CD4-positive, alpha-beta memory T cell (primary cell): ENCODE measurements around the gene SYTL4. TPM values are rescaled to one million over a fixed set of nuclear protein-coding genes. Genes with fewer than 3 reads are reported as not detected.
A peak's percentile ranks its signal among the peaks of the same experiment; 100 is the strongest.

Experiments used
- CTCF ChIA-PET: fragments of 350-600 bp; sonication (Branson Sonifier 250); formaldehyde crosslinking; loops from one replicate; lab custom pipeline; 2021; ENCODE audit warnings: inconsistent platforms; ENCODE audit not compliant: partially characterized antibody; lab: Charles Lee
- POLR2A ChIA-PET: fragments of 350-600 bp; sonication (Branson Sonifier 250); formaldehyde crosslinking; loops from one replicate; lab custom pipeline; 2021; ENCODE audit not compliant: partially characterized antibody; lab: Charles Lee
- DNase-seq, 5 donors: peaks; one replicate each; pipeline versions ENCODE4 v3.0.0 to v3.0.0-alpha.2; 2020 to 2022; ENCODE audit warnings: mixed read lengths in 1 of 5
- H3K27ac ChIP-seq: one replicate; pipeline ENCODE4 v1.7.0; 2013; ENCODE audit warnings: low read depth, low read length
- H3K27me3 ChIP-seq: 2 replicates; pipeline ENCODE4 v1.7.0; 2013; ENCODE audit warnings: mild to moderate bottlenecking, low read length, moderate library complexity; ENCODE audit not compliant: insufficient read depth
- H3K36me3 ChIP-seq: 2 replicates; pipeline ENCODE4 v1.7.0; 2013; ENCODE audit warnings: mild to moderate bottlenecking, low read length, moderate library complexity; ENCODE audit not compliant: insufficient read depth
- H3K4me1 ChIP-seq: 2 replicates; pipeline ENCODE4 v1.7.0; 2013; ENCODE audit warnings: mild to moderate bottlenecking, low read length, moderate library complexity; ENCODE audit not compliant: insufficient read depth
- H3K4me3 ChIP-seq, 2 donors: one replicate each; pipeline ENCODE4 v1.7.0; 2013; ENCODE audit warnings: low read length in 2 of 2, mild to moderate bottlenecking in 1 of 2
- H3K9me3 ChIP-seq, 2 donors: one replicate each; pipeline ENCODE4 v1.7.0; 2013; ENCODE audit warnings: low read length in 2 of 2, control low read depth in 1 of 2; ENCODE audit not compliant: control insufficient read depth in 1 of 2
- H3K27ac Mint-ChIP-seq, 7 donors: one replicate each; pipeline ENCODE4 v1.8.0; 2020 to 2021; ENCODE audit warnings: mixed read lengths in 7 of 7, mild to moderate bottlenecking in 6 of 7, inconsistent platforms in 3 of 7, moderate library complexity in 3 of 7
- H3K27me3 Mint-ChIP-seq, 2 donors: one replicate each; pipeline ENCODE4 v1.8.0; 2020 to 2021; ENCODE audit warnings: mixed read lengths in 2 of 2
- H3K36me3 Mint-ChIP-seq, 2 donors: one replicate each; pipeline ENCODE4 v1.8.0; 2020 to 2021; ENCODE audit warnings: mixed read lengths in 2 of 2, inconsistent platforms in 1 of 2, mild to moderate bottlenecking in 1 of 2
- H3K4me1 Mint-ChIP-seq, 4 donors: one replicate each; pipeline ENCODE4 v1.8.0; 2020 to 2021; ENCODE audit warnings: mixed read lengths in 4 of 4, mild to moderate bottlenecking in 1 of 4
- H3K4me3 Mint-ChIP-seq, 8 donors: one replicate each; pipeline ENCODE4 v1.8.0; 2020 to 2021; ENCODE audit warnings: mixed read lengths in 8 of 8, mild to moderate bottlenecking in 7 of 8, moderate library complexity in 6 of 8, inconsistent platforms in 3 of 8
- H3K9me3 Mint-ChIP-seq, 8 donors: one replicate each; pipeline ENCODE4 v1.8.0; 2020 to 2021; ENCODE audit warnings: mixed read lengths in 8 of 8, mild to moderate bottlenecking in 5 of 8, inconsistent platforms in 3 of 8, moderate library complexity in 1 of 8
- intact Hi-C: fragments of 100-400 bp; cut with micrococcal nuclease; formaldehyde crosslinking; loops from one replicate; pipeline ENCODE4 v1.15.1; 2023
- polyA plus RNA-seq, 2 donors: library from polyadenylated mRNA; unstranded; fragments of 300-500 nt; fragmentation: Illumina TruSeq; gene quantifications; one replicate each; pipeline ENCODE4 v1.2.3, GENCODE V29; 2021
- total RNA-seq, 2 experiments: library from RNA; stranded (reverse); gene quantifications; one replicate each; pipeline ENCODE4 v1.2.3, GENCODE V29; 2021

Gene SYTL4
- total and polyA plus RNA-seq, 4 experiments from 2014 or later = not detected

DNA sequence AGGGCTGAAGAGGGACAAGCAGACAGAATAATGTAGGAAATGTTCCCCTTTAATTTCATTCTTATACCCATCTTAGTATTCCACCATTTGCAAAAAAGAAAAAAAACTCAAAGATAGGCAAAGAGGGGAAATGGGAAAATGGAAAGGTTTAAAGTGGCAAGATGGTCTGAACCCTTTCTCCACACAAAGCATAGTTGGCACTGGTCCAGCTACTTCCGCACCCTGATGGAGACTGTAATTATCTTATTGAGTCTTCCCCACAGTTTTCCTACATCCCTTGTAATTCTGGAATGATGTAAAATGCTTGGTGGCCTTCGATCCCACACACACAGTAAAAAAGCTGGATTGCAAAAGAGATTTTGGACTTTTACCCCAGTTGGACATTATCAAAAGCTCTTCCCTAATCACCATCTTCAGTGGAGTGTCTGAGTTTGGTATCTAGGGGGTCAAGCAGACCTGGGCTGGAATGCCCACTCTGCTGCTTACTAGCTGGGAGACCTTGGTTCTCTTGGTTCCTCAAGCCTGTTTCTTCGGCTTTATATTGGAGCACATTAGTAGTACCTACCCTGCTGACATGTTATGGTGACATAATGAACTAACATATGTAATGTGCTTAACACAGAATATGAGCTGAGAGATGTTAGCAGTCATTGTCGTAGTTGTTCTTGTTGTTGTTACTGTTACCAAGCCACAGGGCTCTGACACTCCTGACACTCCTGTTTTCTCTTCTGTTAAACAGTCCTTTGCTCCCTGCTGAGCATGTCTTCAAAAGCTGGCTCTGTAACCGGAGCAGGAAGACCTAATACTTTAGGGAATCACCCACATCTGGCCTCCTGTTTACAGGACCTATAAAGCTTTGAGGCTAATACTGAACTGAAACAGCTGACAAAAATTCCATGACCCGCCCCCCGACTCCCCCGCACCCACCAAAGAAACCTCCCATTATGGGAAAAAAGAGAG is 83.2 kb downstream of the SYTL4 start:
- H3K27me3 ChIP-seq = no peaks in the 10 kb centered on the region
- DNase-seq = no peak
- H3K4me1 Mint-ChIP-seq = no peaks in the 10 kb centered on the region
- intact Hi-C loops = no loop called here
- H3K4me1 ChIP-seq = no peaks in the 10 kb centered on the region
- no peaks in the 10 kb centered on the region for H3K9me3 ChIP-seq
- H3K4me3 ChIP-seq = no peak overlapping the region
- peaks cover 3 to 9% of the 10 kb centered on the region in 2 donors for H3K27me3 Mint-ChIP-seq
- H3K27ac ChIP-seq = no peak overlapping the region
- H3K36me3 Mint-ChIP-seq = no peaks in the 10 kb centered on the region
- no peaks in the 10 kb centered on the region for H3K9me3 Mint-ChIP-seq
- H3K36me3 ChIP-seq = no peaks in the 10 kb centered on the region
- no peak overlapping the region for H3K27ac Mint-ChIP-seq
- no peak overlapping the region for H3K4me3 Mint-ChIP-seq
- ChIA-PET POLR2A (no interaction called here), CTCF (no interaction called here)

DNA sequence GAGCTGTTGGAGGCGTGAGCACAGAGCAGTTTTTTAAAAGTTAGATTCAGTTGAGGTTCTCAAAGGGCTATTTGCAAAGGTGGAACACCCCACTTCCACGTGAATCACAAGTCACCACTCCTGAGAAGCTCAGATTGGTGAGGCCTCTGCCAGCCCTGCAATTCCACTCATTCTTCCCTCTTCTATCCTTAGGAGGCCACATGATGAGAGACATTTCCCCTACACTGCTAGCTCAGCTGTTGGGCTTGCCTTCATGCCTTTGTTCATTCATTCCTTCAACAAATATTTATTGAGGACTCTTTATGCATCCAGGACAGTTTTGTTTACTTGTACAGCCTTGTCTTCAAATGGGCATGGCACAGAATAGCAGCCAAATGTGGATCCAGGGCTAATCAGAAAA is 84.2 kb downstream of the SYTL4 start:
- Mint-ChIP-seq H3K27me3 (peaks cover 4 to 6% of the 10 kb centered on the region in 2 donors), H3K4me1 (no peaks in the 10 kb centered on the region), H3K9me3 (no peaks in the 10 kb centered on the region), H3K27ac (no peak overlapping the region), H3K4me3 (no peak overlapping the region), H3K36me3 (no peaks in the 10 kb centered on the region)
- no peaks in the 10 kb centered on the region for H3K9me3 ChIP-seq
- POLR2A ChIA-PET = no interaction called here
- no peak for DNase-seq
- no peaks in the 10 kb centered on the region for H3K27me3 ChIP-seq
- no peaks in the 10 kb centered on the region for H3K4me1 ChIP-seq
- H3K4me3 ChIP-seq = no peak overlapping the region
- intact Hi-C loops = no loop called here
- no peaks in the 10 kb centered on the region for H3K36me3 ChIP-seq
- CTCF ChIA-PET = no interaction called here
- no peak overlapping the region for H3K27ac ChIP-seq

DNA sequence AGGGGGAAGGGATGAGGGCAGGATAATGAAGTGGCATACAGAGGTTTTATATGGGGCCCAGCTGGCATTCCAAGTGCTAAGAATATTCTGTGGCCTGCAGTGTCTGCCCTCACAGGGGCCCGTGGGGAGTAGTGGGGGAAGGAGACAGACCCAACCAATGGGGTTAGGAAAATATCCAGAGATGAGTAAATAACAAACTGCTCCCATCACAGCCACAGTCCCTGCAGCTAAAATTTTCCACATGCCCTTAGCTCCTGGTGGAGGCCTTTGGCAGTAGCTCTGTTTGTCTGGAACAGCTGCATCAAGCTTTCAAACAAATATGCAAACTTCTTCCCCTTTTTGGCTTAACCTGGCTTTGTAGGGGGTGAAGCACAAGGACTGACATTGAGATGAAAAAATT is 84.8 kb downstream of the SYTL4 start:
- H3K27me3 ChIP-seq = no peaks in the 10 kb centered on the region
- no peaks in the 10 kb centered on the region for H3K36me3 ChIP-seq
- Mint-ChIP-seq H3K4me1 (no peaks in the 10 kb centered on the region), H3K27me3 (peaks cover 6 to 8% of the 10 kb centered on the region in 2 donors), H3K4me3 (no peak overlapping the region), H3K36me3 (no peaks in the 10 kb centered on the region), H3K9me3 (no peaks in the 10 kb centered on the region), H3K27ac (no peak overlapping the region)
- ChIA-PET CTCF (no interaction called here), POLR2A (no interaction called here)
- H3K27ac ChIP-seq = no peak overlapping the region
- no peaks in the 10 kb centered on the region for H3K4me1 ChIP-seq
- no peaks in the 10 kb centered on the region for H3K9me3 ChIP-seq
- intact Hi-C loops = no loop called here
- H3K4me3 ChIP-seq = no peak overlapping the region
- DNase-seq = no peak

DNA sequence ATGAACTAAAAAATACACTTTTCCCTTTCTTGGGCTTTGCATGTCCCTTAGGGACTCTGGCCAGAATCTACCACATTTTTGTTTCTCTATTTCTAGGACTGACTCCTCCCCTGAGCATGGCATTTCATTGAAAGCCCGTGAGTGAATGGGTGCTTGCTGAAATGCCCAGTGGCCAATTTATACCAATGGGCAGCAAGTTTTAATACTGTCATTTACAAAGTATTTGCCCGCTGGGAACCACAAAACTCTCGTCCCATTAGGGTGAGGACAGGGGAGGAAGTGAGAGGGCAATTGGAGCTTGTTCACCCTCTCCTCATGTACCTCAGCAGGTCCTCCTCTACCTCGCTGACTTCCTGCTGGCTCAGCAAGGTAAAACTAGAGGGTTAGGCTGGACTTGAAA is 86.8 kb downstream of the SYTL4 start:
- Mint-ChIP-seq H3K36me3 (no peaks in the 10 kb centered on the region), H3K27ac (no peak overlapping the region), H3K4me1 (no peaks in the 10 kb centered on the region), H3K9me3 (no peaks in the 10 kb centered on the region), H3K4me3 (no peak overlapping the region), H3K27me3 (peaks cover 9 to 10% of the 10 kb centered on the region in 2 donors)
- DNase-seq = no peak
- no peaks in the 10 kb centered on the region for H3K27me3 ChIP-seq
- POLR2A ChIA-PET = no interaction called here
- H3K4me1 ChIP-seq = no peaks in the 10 kb centered on the region
- no peaks in the 10 kb centered on the region for H3K36me3 ChIP-seq
- CTCF ChIA-PET = no interaction called here
- H3K27ac ChIP-seq = no peak overlapping the region
- H3K9me3 ChIP-seq = no peaks in the 10 kb centered on the region
- H3K4me3 ChIP-seq = no peak overlapping the region
- intact Hi-C loops = no loop called here

DNA sequence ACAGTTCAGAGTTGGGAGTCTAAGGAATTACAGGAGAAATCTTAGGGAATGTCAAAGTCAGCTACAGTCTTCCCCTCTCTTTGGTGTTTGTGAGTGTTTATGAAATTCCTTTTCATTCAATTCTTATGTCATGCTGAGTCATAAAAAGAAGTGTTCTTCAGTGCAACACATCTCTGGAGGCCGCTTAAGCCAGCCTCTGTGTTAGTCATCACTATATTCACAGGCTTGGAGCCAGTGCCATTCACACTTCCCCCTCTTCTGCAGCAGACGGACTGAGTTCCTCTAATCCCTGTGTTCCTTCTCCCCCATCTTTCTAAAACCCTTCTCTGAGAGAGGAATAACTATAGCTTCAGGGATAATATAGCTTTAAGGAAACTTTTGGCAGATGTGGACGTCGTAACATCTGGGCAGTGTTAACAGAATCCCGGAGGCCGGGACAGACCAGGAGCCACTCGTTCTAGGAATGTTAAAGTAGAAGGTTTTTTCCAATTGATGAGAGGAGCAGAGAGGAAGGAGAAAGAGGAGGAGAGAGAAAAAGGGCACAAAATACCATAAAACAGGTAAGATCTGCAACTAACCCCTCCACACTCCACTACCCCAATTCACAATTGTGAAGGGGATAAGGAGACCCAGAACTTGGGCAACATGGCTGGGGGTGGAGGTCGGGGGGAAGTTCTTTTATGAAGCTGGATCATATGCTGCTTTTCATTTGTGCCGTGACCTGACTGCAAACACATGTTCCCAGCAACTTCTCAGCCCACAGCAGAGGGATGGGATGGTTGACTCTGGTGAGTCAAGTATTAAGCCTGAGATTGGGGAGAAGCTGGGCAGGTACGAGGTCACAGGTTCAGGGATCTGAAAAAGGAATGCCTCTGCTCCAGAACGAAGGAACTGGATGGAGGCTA is 87.7 kb downstream of the SYTL4 start, which contains the start of gene SRPX2:
SRPX2 (plus strand) TSS at position 244 of the 905 bp plus-strand sequence. CDS start 2,124 bp downstream, outside the sequence.
- Mint-ChIP-seq H3K9me3 (no peaks in the 10 kb centered on the region), H3K4me3 (no peak within 1 kb of the TSS), H3K4me1 (no peaks in the 10 kb centered on the region), H3K27ac (no peak within 1 kb of the TSS), H3K27me3 (peaks cover 9 to 10% of the 10 kb centered on the region in 2 donors), H3K36me3 (no peaks in the 10 kb centered on the region)
- no peaks in the 10 kb centered on the region for H3K36me3 ChIP-seq
- H3K4me3 ChIP-seq = no peak within 1 kb of the TSS
- no peak within 1 kb of the TSS for H3K27ac ChIP-seq
- no peaks in the 10 kb centered on the region for H3K9me3 ChIP-seq
- DNase-seq = no peak
- POLR2A ChIA-PET = no interaction called here
- intact Hi-C loops = no loop called here
- CTCF ChIA-PET = no interaction called here
- no peaks in the 10 kb centered on the region for H3K4me1 ChIP-seq
- no peaks in the 10 kb centered on the region for H3K27me3 ChIP-seq

DNA sequence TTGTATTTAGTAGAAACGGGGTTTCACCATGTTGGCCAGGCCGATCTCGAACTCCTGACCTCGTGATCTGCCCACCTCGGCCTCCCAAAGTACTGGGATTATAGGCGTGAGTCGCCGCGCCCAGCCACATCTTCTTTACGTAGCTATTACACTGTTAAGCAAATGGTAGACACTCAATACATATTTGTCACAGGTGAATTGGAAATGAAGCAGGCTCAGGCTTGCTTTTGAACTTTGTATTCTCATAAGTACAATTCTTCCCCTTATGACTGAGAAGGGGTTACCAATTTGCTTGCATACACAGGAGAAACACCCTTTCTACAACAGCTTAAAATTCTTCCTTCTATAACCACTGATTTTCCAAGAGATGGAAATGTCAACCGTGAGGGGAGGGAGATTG is 88.7 kb downstream of the SYTL4 start:
- H3K4me3 ChIP-seq = no peak overlapping the region
- no peaks in the 10 kb centered on the region for H3K36me3 ChIP-seq
- no peaks in the 10 kb centered on the region for H3K27me3 ChIP-seq
- H3K4me1 ChIP-seq = no peaks in the 10 kb centered on the region
- no peaks in the 10 kb centered on the region for H3K9me3 Mint-ChIP-seq
- POLR2A ChIA-PET = no interaction called here
- H3K4me3 Mint-ChIP-seq = no peak overlapping the region
- no peaks in the 10 kb centered on the region for H3K4me1 Mint-ChIP-seq
- peaks cover 9 to 10% of the 10 kb centered on the region in 2 donors for H3K27me3 Mint-ChIP-seq
- H3K36me3 Mint-ChIP-seq = no peaks in the 10 kb centered on the region
- H3K9me3 ChIP-seq = no peaks in the 10 kb centered on the region
- CTCF ChIA-PET = no interaction called here
- no peak overlapping the region for H3K27ac ChIP-seq
- no peak overlapping the region for H3K27ac Mint-ChIP-seq
- no peak for DNase-seq
- intact Hi-C loops = no loop called here

DNA sequence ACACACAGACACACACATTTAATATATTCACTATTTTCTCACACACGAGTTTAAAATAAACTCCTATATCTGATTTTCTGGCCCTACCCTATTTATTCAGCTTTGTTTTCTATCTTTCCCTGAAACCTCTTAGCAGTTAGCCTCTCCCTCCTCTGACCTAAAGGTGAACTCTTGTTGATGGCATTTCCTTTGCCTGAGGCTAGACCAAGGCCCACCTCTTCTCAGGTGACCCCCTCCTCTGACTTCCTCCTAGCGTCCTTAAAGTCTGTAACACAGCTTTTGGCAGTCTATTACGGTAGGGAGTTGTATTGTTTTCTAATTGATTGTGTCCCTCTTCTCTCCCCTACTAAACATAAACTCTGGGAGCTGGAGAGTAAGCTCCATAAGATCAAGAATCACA is 89.6 kb downstream of the SYTL4 start:
- no peak overlapping the region for H3K4me3 Mint-ChIP-seq
- ChIA-PET CTCF (no interaction called here), POLR2A (no interaction called here)
- H3K27me3 Mint-ChIP-seq = peaks cover 9 to 10% of the 10 kb centered on the region in 2 donors
- peaks cover 0 to under 1% (median 0%) of the 10 kb centered on the region in 4 donors for H3K4me1 Mint-ChIP-seq
- no peak overlapping the region for H3K4me3 ChIP-seq
- H3K27ac ChIP-seq = no peak overlapping the region
- H3K9me3 Mint-ChIP-seq = no peaks in the 10 kb centered on the region
- H3K36me3 Mint-ChIP-seq = no peaks in the 10 kb centered on the region
- no peaks in the 10 kb centered on the region for H3K27me3 ChIP-seq
- peaks cover under 1% of the 10 kb centered on the region for H3K4me1 ChIP-seq
- no peaks in the 10 kb centered on the region for H3K36me3 ChIP-seq
- DNase-seq = no peak
- peak overlapping the region in 1 of 7 donors; percentile 32 for H3K27ac Mint-ChIP-seq
- intact Hi-C loops = no loop called here
- H3K9me3 ChIP-seq = no peaks in the 10 kb centered on the region
